A204.1 (cell line): Measurements from ENCODE around the gene LRRN2.

Experiments
- FAIRE-seq: peaks from 2 replicates; lab custom pipeline; 2012; peaks lifted over from hg19 to GRCh38; lab: Jason Lieb, UNC

LRRN2 gene

GRCh38 chr1:204712708-204713430, 27.3 kb upstream of the LRRN2 start:
- FAIRE-seq = no peak

DNA sequence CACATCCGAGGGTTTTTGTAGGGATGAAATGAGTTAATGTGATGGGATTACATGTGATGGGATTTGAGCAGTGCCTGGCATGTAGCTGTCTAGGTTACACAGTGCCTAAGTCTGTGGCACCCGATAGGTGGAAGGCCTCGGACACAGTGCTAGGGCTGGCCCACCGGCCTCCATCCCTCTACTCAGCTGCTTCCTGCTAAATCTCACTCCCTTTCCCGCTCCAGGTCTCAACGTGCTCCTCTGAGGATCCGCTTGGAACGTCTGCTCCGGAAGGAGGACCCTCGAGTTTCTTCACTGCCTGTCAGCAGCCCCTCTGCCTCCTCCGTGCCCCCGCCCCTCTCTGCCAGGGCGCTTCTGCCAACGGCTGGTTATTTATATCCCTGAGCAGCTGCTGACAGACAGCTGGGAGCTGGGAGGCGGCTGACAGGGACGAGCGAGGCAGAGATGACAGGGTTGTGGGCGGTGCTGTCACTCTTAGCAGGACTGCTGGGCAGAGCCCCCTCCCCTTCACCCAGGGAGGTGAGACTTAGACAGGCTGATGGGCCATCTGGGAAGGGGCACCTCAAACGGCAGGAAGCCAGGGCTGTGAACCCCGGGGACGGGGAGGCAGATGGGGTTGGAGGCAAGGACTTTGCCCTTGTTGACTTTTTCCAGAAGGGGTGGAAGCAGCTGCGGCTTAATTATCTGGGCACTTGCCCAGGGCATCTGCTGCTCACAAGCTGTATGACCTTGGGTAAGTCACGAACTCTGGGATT, 26.6 kb upstream of the LRRN2 start:
- no peak for FAIRE-seq

DNA sequence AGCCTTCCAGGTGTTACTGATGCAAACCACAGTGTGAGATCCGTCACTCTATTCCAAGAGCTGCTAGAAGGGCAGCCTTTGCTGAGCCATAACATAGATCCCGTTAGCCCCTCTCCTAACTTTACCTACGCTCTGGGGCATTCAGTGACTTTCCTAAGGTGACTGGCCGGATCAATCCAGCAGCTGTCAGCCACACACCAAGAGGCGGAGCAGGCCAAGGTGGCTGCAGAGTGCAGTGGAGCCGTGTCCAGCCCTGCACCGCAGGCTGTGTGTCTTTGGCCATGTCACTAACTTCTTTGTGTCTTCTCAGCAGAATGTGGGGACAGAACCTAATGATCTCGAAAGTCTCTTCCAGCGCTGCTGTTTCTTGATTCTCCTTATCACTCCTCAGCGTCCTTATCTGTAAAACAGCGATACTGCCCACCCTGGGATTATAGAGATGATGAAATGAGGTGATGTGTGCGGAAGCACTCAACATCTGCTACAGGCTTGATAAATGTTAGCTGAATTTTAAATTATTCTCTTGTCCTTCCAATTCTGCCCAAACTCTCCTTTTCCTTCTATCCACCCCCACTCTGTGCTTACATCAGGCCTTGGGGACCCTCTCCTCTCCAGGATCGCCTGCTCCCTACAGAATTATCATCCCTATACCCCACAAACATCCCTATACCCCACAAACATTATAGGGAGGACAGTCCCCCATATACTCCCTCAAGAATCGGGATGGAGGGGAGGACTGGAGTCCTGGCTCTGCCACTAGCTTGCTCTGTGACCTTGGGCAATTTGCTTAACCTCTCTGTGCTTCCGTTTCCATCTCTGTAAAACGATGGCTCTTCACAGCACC, 25.8 kb upstream of the LRRN2 start:
- FAIRE-seq = no peak

- FAIRE-seq = no peak
Measured at GRCh38 chr1:204709960-204710912, 24.7 kb upstream of the LRRN2 start.

GRCh38 chr1:204709021-204709420, 23.5 kb upstream of the LRRN2 start:
- no peak for FAIRE-seq

DNA sequence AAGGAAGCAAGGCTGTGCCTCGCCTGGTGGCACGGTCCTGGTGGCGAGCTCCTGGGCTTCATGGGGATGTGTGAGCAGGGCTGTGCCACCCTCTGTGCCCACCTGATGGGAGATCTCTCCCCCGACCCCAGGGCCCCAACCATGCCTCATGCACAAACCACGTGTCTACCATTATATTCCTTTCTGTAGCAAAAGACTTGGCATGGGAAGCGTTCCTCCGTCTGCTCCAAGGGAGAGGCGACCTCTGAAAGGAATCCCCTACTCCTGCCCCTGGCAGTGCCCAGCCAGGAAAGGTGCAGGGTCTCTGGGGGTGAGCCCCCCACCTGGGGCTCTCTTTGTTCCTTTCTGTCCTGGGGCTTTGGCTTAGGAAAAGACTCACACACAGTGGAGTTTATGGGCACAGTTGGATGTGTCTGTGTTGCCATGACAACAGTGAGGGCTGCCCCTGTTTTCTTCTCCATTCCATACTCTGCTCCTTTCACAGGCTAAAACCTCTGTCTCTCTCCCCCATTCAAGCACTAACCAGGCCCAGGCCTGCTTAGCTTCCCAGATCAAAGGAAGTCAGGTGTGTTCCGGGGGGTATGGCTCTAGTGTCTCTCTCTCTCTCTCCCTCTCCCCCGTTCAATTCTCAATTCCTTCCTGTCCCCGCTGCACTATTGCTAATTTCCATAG, 21.4 kb upstream of the LRRN2 start:
- no peak for FAIRE-seq

GRCh38 chr1:204705888-204706837, 20.6 kb upstream of the LRRN2 start:
- FAIRE-seq = no peak

- no peak for FAIRE-seq
Measured at GRCh38 chr1:204705493-204705811, 19.9 kb upstream of the LRRN2 start.

- FAIRE-seq = no peak
Measured at GRCh38 chr1:204704794-204705492, 19.4 kb upstream of the LRRN2 start.

GRCh38 chr1:204703826-204704612, 18.5 kb upstream of the LRRN2 start:
- FAIRE-seq = no peak

DNA sequence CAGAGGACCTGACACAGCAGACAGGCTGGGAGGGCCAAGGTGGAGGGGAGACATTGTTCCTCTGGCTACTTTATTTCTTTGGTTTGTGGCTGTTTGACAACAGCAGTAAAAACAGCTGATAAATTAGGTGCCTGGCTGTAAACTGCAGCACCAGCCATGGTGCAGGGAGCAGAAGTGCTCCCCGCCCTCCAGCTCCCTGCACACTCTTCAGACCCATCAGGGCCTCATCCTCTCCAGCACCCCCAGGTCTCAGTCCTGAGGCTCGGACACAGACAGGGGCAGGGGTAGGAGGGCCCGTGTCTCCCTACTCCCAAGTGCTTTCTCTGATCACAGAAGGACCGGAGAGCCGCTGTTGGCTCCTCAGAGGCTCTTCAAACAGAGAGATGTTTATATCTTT, 17.7 kb upstream of the LRRN2 start:
- no peak for FAIRE-seq

DNA sequence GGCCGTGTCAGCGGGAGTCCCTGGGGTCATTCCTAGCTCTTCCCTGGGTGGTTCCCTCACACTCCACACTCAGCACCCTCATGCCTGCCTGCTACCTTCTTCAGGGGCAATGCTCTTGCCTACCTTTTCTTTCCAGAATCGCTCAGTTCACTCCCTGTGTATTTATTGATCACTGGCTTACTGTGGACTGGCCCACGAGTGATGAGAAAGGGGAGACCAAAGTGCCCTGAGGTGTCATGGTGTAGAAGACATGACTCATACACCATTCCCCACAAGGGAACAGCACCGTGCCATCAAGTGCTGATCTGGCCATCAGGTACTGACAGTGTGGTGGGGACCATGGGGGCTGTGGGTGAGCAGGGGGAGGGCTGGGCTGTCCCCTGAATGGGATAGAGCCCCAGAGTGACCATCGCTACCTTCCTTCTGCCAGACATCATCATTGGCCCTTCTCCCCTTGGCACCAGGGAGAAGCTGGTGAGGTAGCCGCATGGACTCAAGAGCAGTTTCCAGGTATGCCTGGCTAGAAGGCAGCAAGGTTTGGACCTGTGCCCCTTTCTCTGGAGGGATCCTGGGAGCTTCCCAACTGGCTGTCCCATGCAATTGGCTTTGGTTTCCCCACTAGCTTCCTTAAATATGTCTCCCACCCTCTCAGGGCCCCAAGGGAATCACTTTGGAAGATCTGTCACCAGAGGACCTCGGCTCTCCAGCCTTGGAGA, 17.2 kb upstream of the LRRN2 start:
- no peak for FAIRE-seq

- no peak for FAIRE-seq
Measured at GRCh38 chr1:204701229-204701628, 15.7 kb upstream of the LRRN2 start.

DNA sequence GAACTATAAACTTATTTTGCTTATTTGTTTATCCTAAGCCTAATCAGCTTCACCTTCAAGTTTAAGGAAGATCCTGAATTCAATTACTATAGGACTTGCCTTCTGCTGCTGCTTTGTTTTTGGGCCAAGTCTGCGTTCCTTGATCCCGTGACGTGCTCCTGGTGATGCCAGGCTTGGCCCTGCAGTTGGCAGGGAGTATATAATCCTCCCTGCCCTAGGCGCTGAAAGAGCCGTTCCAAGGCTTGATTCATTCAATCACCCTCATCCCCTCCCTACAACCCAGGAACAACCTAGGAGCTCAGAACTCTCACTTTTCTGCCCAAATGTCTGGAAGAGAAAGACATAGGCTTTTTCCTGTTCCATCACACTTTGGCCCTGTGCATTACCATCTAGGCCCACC, 12.4 kb upstream of the LRRN2 start:
- no peak for FAIRE-seq

DNA sequence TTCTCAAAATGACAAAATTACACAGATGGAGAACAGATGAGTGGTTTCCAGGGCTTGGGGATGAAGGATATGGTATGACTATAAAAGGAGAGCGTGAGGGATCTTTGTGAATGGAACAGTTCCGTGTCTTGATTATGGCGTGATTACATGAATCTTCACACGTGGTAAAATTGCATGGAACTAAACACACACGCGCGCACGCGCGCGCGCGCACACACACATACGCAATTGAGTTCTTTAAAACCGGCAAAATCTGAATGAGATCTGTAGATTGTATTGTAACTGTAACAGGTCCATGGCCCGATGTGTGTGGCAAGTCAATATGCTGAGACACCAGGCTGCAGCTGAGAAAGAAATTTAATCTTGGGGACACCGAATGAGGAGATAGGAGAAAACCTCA, 11.1 kb upstream of the LRRN2 start:
- FAIRE-seq = no peak

GRCh38 chr1:204695692-204696091, 10.2 kb upstream of the LRRN2 start:
- no peak for FAIRE-seq

GRCh38 chr1:204694145-204694544, 8.6 kb upstream of the LRRN2 start:
- no peak for FAIRE-seq

DNA sequence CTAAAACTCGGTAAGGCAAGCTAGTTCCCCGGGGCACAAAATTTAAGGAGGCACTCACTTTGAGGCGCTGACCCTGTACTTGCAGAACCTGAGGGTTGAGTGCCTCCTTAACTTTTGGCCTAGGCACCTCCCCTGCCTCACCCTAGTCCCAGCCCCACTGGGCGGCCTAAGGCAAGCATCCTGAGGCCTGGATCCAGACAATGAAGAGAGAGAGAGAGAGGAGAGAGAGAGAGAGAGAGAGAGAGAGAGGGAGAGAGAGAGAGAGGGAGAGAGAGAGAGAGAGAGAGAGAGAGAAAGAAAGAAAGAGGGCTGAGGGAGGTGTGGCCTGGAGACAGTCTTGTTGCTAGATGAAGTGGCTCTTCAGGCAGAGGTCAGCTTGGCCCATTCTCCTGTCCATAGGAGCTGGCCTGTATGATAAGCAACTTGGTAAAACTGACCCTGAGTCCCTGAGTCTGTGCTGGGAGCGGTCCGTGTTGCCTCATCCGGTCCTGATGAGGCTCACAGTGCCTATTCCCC, 7.4 kb upstream of the LRRN2 start:
- no peak for FAIRE-seq
